Breast epithelium (tissue), 3 donors: ENCODE data around the gene DLG4.

ENCODE experiments used
- CTCF ChIP-seq, 3 donors: fragments of 450-650 bp; IDR thresholded peaks; one replicate each; pipeline ENCODE4 v1.5.1; 2016 to 2017; ENCODE audit warnings: antibody characterized with exemption in 3 of 3, mild to moderate bottlenecking in 3 of 3, moderate library complexity in 3 of 3
- POLR2AphosphoS5 ChIP-seq, 3 donors: sonication (generic); formaldehyde crosslinking; IDR thresholded peaks; one replicate each; pipeline ENCODE4 v1.6.1; 2017; ENCODE audit warnings: antibody characterized with exemption in 3 of 3

- TF ChIP-seq CTCF (IDR thresholded peaks at IDR 0.05) = no peak
- no peak for TF ChIP-seq POLR2AphosphoS5 (IDR thresholded peaks at IDR 0.05)
Observed at GRCh38 chr17:7177954-7178477, 41.6 kb downstream of the DLG4 start.
